Measurements from ENCODE around the gene XYLT1. TPM values are rescaled to one million over a fixed set of nuclear protein-coding genes. Genes with fewer than 3 reads are reported as not detected.

XYLT1 gene
- total RNA-seq, 3 donors from 2014 or later (not counting 1 experiment from before 2014, with no cell fraction given) = 40.9 to 55.5 (median 43.8) TPM

DNA sequence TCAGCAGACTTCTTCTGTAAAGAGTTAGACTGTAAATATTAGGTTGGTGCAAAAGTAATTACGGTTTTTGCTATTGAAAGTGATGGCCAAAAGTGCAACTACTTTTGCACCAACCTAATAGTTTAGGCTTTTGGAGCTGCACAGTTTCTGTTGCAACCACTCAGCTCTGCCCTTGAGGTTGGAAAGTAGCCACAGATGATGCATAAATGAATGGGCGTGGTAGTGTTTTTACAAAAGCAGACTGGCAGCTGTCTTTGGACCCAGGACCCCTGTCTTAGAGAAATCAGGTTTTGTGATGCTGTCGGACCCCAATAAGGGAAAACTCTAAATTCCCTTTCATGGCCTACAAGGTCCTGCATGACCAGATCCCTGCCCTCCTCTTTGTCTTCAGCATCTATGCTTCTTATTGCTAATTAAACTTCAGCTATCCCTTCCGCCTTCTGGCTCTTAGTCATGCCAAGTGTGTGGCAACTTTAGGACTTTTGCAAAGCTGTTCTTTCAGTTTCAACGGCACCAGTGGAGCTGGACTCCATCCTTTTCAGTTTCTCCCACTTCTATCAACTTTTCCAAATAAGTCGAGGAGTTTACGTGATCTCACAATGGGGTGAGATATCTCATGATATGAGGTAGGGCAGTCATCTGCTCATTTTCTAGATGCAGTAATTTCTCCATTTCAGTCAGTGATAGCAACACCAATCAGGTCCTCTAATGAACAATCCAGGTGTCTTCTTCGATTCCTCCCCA is 232.3 kb downstream of the XYLT1 start:
- Mint-ChIP-seq H3K27ac (no peak overlapping the region), H3K4me1 (peaks cover 38 to 44% of the 10 kb centered on the region in 2 donors), H3K4me3 (no peak overlapping the region), H3K36me3 (no peaks in the 10 kb centered on the region), H3K27me3 (ENCODE audit: low read depth in 2 of 2) (no peaks in the 10 kb centered on the region), H3K9me3 (peaks cover 0 to 5% of the 10 kb centered on the region in 2 donors)
- Histone ChIP-seq H3K4me3 (ENCODE audit: low read length) (no peak overlapping the region), H3K27ac (ENCODE audit: low read length) (no peak overlapping the region), H3K4me1 (ENCODE audit: control insufficient read depth, insufficient read depth, low read length) (peaks cover 18% of the 10 kb centered on the region), H3K9me3 (ENCODE audit: control insufficient read depth, insufficient read depth, low read length) (no peaks in the 10 kb centered on the region), H3K27me3 (ENCODE audit: control insufficient read depth, insufficient read depth, low read length) (no peaks in the 10 kb centered on the region), H3K36me3 (ENCODE audit: control insufficient read depth, insufficient read depth, low read length) (no peaks in the 10 kb centered on the region)
- WGBS (ENCODE audit: insufficient coverage) = 70% methylated on average over 6 of the region's 8 CpGs
- ATAC-seq (no peak), DNase-seq (peak in 1 of 2 donors; percentile 24)
- TF ChIP-seq CTCF (IDR thresholded peaks at IDR 0.05) = no peak
- intact Hi-C loops (cut with micrococcal nuclease) = no loop called here

- no peaks in the 10 kb centered on the region for H3K27me3 ChIP-seq (ENCODE audit: control insufficient read depth, insufficient read depth, low read length)
- Mint-ChIP-seq H3K9me3 (peaks cover 0 to 7% of the 10 kb centered on the region in 2 donors), H3K27me3 (ENCODE audit: low read depth in 2 of 2) (no peaks in the 10 kb centered on the region), H3K4me3 (no peak overlapping the region), H3K36me3 (no peaks in the 10 kb centered on the region), H3K4me1 (peaks cover 38 to 47% of the 10 kb centered on the region in 2 donors), H3K27ac (no peak overlapping the region)
- no peak for ATAC-seq
- H3K4me1 ChIP-seq (ENCODE audit: control insufficient read depth, insufficient read depth, low read length) = peaks cover 20% of the 10 kb centered on the region
- no peak overlapping the region for H3K27ac ChIP-seq (ENCODE audit: low read length)
- peak in 1 of 2 donors; percentile 19 for DNase-seq
- no peak overlapping the region for H3K4me3 ChIP-seq (ENCODE audit: low read length)
- intact Hi-C loops (cut with micrococcal nuclease) = no loop called here
- H3K36me3 ChIP-seq (ENCODE audit: control insufficient read depth, insufficient read depth, low read length) = no peaks in the 10 kb centered on the region
- H3K9me3 ChIP-seq (ENCODE audit: control insufficient read depth, insufficient read depth, low read length) = no peaks in the 10 kb centered on the region
- TF ChIP-seq CTCF (IDR thresholded peaks at IDR 0.05) = no peak
- WGBS (ENCODE audit: insufficient coverage) = 48% methylated on average over 8 of the region's 8 CpGs
Measured at GRCh38 chr16:17237350-17237944, 233.3 kb downstream of the XYLT1 start.

DNA sequence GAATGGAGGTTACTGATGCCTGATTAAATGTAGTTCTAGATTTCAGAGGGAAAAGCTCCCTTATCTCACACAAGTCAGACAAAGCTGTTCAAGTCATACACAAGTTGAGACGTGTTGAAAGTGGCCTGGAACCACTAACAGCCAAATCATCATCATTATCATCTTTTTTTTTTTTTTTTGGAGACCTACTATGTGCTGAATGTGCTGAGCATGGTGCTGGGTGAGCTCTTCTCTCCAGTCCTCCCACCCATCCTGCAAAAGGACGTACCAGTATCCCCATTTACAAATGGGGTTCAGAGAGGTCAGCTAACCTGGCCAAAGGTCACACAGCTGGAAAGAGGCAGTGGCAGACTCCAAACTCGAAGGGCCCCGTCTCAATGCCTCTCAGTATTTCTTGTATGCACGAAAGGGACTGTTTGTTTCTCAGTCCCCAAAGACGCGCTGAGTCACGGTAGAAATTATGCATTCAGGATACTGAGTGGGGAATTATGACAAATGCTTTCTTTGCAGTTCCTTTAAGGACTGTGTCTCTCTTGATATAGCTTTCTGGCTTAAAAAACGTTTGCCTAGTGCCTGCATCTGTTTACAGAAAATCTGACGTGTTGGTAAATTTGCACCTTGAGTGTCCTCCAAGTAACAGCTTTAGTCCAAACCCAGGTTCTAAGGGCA is 235.5 kb downstream of the XYLT1 start:
- Mint-ChIP-seq H3K27me3 (ENCODE audit: low read depth in 2 of 2) (no peaks in the 10 kb centered on the region), H3K27ac (no peak overlapping the region), H3K9me3 (peaks cover 0 to 9% of the 10 kb centered on the region in 2 donors), H3K36me3 (no peaks in the 10 kb centered on the region), H3K4me1 (peaks cover 44 to 48% of the 10 kb centered on the region in 2 donors), H3K4me3 (no peak overlapping the region)
- no peaks in the 10 kb centered on the region for H3K36me3 ChIP-seq (ENCODE audit: control insufficient read depth, insufficient read depth, low read length)
- H3K27me3 ChIP-seq (ENCODE audit: control insufficient read depth, insufficient read depth, low read length) = no peaks in the 10 kb centered on the region
- H3K4me1 ChIP-seq (ENCODE audit: control insufficient read depth, insufficient read depth, low read length) = peaks cover 22% of the 10 kb centered on the region
- H3K9me3 ChIP-seq (ENCODE audit: control insufficient read depth, insufficient read depth, low read length) = no peaks in the 10 kb centered on the region
- no peak for TF ChIP-seq CTCF (IDR thresholded peaks at IDR 0.05)
- H3K4me3 ChIP-seq (ENCODE audit: low read length) = no peak overlapping the region
- WGBS (ENCODE audit: insufficient coverage) = 66% methylated on average over 9 of the region's 10 CpGs
- ATAC-seq (no peak), DNase-seq (no peak)
- H3K27ac ChIP-seq (ENCODE audit: low read length) = no peak overlapping the region
- intact Hi-C loops (cut with micrococcal nuclease) = no loop called here

Data from natural killer cell (primary cell).